RWPE2 (cell line): Measurements from ENCODE around the gene ARL6IP6.

Experiments
- ATAC-seq: fragments of 200-7000 bp; cut with Tn5 transposase; 3 replicates; pipeline ENCODE4 v1.9.1; 2021; ENCODE audit warnings: low read depth
- DNase-seq: peaks from one replicate; pipeline ENCODE4 v3.0.0-alpha.2; 2020; ENCODE audit warnings: low spot score
- H3K27ac ChIP-seq: fragments of 450-650 bp; 2 replicates; pipeline ENCODE4 v1.5.1; 2017; ENCODE audit warnings: mild to moderate bottlenecking; ENCODE audit not compliant: poor library complexity, severe bottlenecking
- H3K27me3 ChIP-seq: fragments of 250-450 bp; sonication (Bioruptor Pico); 2 replicates; pipeline ENCODE4 v1.5.1; 2021; ENCODE audit warnings: mild to moderate bottlenecking, moderate library complexity; ENCODE audit not compliant: insufficient read depth, poor library complexity, severe bottlenecking
- H3K36me3 ChIP-seq: fragments of 250-450 bp; sonication (Bioruptor Pico); 2 replicates; pipeline ENCODE4 v1.5.1; 2020; ENCODE audit warnings: low read depth, mild to moderate bottlenecking, moderate library complexity
- H3K4me1 ChIP-seq: fragments of 250-450 bp; sonication (Bioruptor Pico); 2 replicates; pipeline ENCODE4 v1.5.1; 2021; ENCODE audit warnings: mild to moderate bottlenecking, moderate library complexity; ENCODE audit not compliant: insufficient read depth, poor library complexity, severe bottlenecking
- H3K4me3 ChIP-seq: fragments of 250-450 bp; sonication (Bioruptor Pico); 2 replicates; pipeline ENCODE4 v1.5.1; 2021; ENCODE audit warnings: mild to moderate bottlenecking, moderate library complexity; ENCODE audit not compliant: severe bottlenecking
- H3K9me3 ChIP-seq: fragments of 250-450 bp; sonication (Bioruptor Pico); 2 replicates; pipeline ENCODE4 v1.5.1; 2021; ENCODE audit warnings: mild to moderate bottlenecking, moderate library complexity; ENCODE audit not compliant: severe bottlenecking
- CTCF ChIP-seq: fragments of 450-650 bp; IDR thresholded peaks from one replicate; pipeline ENCODE4 v1.5.1; 2017; ENCODE audit warnings: mild to moderate bottlenecking, moderate library complexity; ENCODE audit not compliant: poor library complexity, severe bottlenecking

Gene ARL6IP6

GRCh38 chr2:152696476-152696875 lies 21.9 kb upstream of the ARL6IP6 start:
- no peak overlapping the region for H3K27ac ChIP-seq
- H3K4me1 ChIP-seq = peaks cover 12% of the 10 kb centered on the region
- H3K4me3 ChIP-seq = no peak overlapping the region
- peaks cover 50% of the 10 kb centered on the region for H3K36me3 ChIP-seq
- H3K9me3 ChIP-seq = no peaks in the 10 kb centered on the region
- DNase-seq (no peak), ATAC-seq (no peak)
- H3K27me3 ChIP-seq = no peaks in the 10 kb centered on the region
- no peak for TF ChIP-seq CTCF

- no peak for DNase-seq
- H3K4me1 ChIP-seq = no peaks in the 10 kb centered on the region
- H3K27ac ChIP-seq = no peak overlapping the region
- no peaks in the 10 kb centered on the region for H3K27me3 ChIP-seq
- H3K36me3 ChIP-seq = peaks cover 30% of the 10 kb centered on the region
- no peak overlapping the region for H3K4me3 ChIP-seq
- H3K9me3 ChIP-seq = no peaks in the 10 kb centered on the region
- TF ChIP-seq CTCF = no peak
- ATAC-seq = no peak
These were observed 17.2 kb upstream of the ARL6IP6 start for GRCh38 chr2:152701198-152701597.

- H3K36me3 ChIP-seq = peaks cover 73% of the 10 kb centered on the region
- ATAC-seq = no peak
- H3K4me3 ChIP-seq = no peak overlapping the region
- no peak for DNase-seq
- H3K27ac ChIP-seq = no peak overlapping the region
- peaks cover 3% of the 10 kb centered on the region for H3K9me3 ChIP-seq
- H3K27me3 ChIP-seq = no peaks in the 10 kb centered on the region
- no peak for TF ChIP-seq CTCF
- no peaks in the 10 kb centered on the region for H3K4me1 ChIP-seq
These were observed 11.9 kb upstream of the ARL6IP6 start for GRCh38 chr2:152706477-152707021.

GRCh38 chr2:152708742-152709141 lies 9.7 kb upstream of the ARL6IP6 start:
- Histone ChIP-seq H3K36me3 (peaks cover 80% of the 10 kb centered on the region), H3K4me3 (no peak overlapping the region), H3K27ac (no peak overlapping the region), H3K27me3 (no peaks in the 10 kb centered on the region), H3K9me3 (peaks cover 3% of the 10 kb centered on the region), H3K4me1 (no peaks in the 10 kb centered on the region)
- ATAC-seq (no peak), DNase-seq (no peak)
- no peak for TF ChIP-seq CTCF

GRCh38 chr2:152710713-152711112 lies 7.7 kb upstream of the ARL6IP6 start:
- H3K27me3 ChIP-seq = no peaks in the 10 kb centered on the region
- H3K4me1 ChIP-seq = peaks cover 8% of the 10 kb centered on the region
- no peak overlapping the region for H3K4me3 ChIP-seq
- H3K9me3 ChIP-seq = peaks cover 3% of the 10 kb centered on the region
- TF ChIP-seq CTCF = no peak
- ATAC-seq (no peak), DNase-seq (no peak)
- peaks cover 97% of the 10 kb centered on the region for H3K36me3 ChIP-seq
- H3K27ac ChIP-seq = no peak overlapping the region
